Adrenal gland (tissue), 12 donors: Measurements from ENCODE around the gene LPIN1. TPM values are rescaled to one million over a fixed set of nuclear protein-coding genes. Genes with fewer than 3 reads are reported as not detected.

ENCODE experiments used
- DNase-seq, 7 donors: peaks; one replicate each; pipeline ENCODE4 v3.0.0-alpha.2; 2019 to 2020
- H3K27ac ChIP-seq, 5 donors: fragments of 200-600 bp; sonication (generic) in 4 of 5; 1 replicate in 3 of 5; 2 replicates in 2 of 5; pipeline versions ENCODE4 v1.5.1 to v1.8.0; 2016 to 2020; ENCODE audit warnings: mild to moderate bottlenecking in 1 of 5
- H3K27me3 ChIP-seq: fragments of 200-600 bp; 2 replicates; pipeline ENCODE4 v1.8.0; 2021
- H3K36me3 ChIP-seq, 2 donors: fragments of 200-600 bp; replicated peaks in 1 of 2; 1 replicate in 1 of 2; 2 replicates in 1 of 2; pipeline versions ENCODE4 v1.5.1 to v1.8.0; 2018 to 2022
- H3K4me1 ChIP-seq, 2 donors: fragments of 200-600 bp; replicated peaks in 1 of 2; 1 replicate in 1 of 2; 2 replicates in 1 of 2; pipeline versions ENCODE4 v1.5.1 to v1.8.0; 2018 to 2021
- H3K4me3 ChIP-seq, 4 donors: fragments of 200-600 bp; sonication (generic) in 3 of 4; one replicate each; pipeline ENCODE4 v1.5.1; 2016 to 2018
- H3K9me3 ChIP-seq, 3 donors: fragments of 200-600 bp; sonication (generic) in 1 of 3; replicated peaks in 1 of 3; 1 replicate in 2 of 3; 2 replicates in 1 of 3; pipeline versions ENCODE4 v1.5.1 to v1.8.0; 2016 to 2021
- POLR2A ChIP-seq, 2 donors: fragments of 450-650 bp; IDR thresholded peaks; one replicate each; pipeline ENCODE4 v1.6.1; 2017; ENCODE audit warnings: antibody characterized with exemption in 2 of 2, mild to moderate bottlenecking in 2 of 2, moderate library complexity in 1 of 2
- WGBS, 4 donors: extraction: QIAGEN DNeasy Blood & Tissue Kit in 2 of 4; methylation state at CpG; one replicate each; pipeline versions ENCODE4 v1.1.5 to v1.1.7; 2013 to 2017; 5-methylcytosine and 5-hydroxymethylcytosine counted together
- intact Hi-C, 2 donors: fragments of 100-400 bp; cut with DNase I; formaldehyde crosslinking; loops; one replicate each; pipeline versions ENCODE4 v1.14.1 to v1.15.0; 2022 to 2023
- polyA plus RNA-seq, 3 donors: library from polyadenylated mRNA; stranded (reverse); fragments of 200-250 nt in 2 of 3; fragments of 350-450 nt in 1 of 3; fragmentation: Illumina TruSeq in 1 of 3; extraction: RNeasy Lipid Tissue Mini Kit (QIAGEN cat#74804) in 1 of 3; gene quantifications; one replicate each; pipeline ENCODE4 v1.2.3, GENCODE V29; 2013 to 2014
- total RNA-seq, 9 donors: library from RNA; depleted of rRNA in 4 of 9; stranded (reverse); fragments of >200 nt in 4 of 9; fragments of 120-200 nt in 1 of 9; fragmentation: NEBNext Ultra II Directional in 1 of 9; extraction: Animal tissue kit (Norgen Biotek cat#: 25700) in 1 of 9; gene quantifications; one replicate each; pipeline versions ENCODE4 v1.1.0 to v1.2.4, GENCODE V29; 2013 to 2023
- TF ChIP-seq, protein P1 (sequence below), 6 experiments: fragments of 450-650 bp in 4 of 6; fragments of 200-600 bp in 2 of 6; sonication (generic) in 1 of 6; IDR thresholded peaks; 1 replicate in 5 of 6; 2 replicates in 1 of 6; pipeline versions ENCODE4 v1.5.1 to v1.8.0; 2016 to 2021; ENCODE audit warnings: antibody characterized with exemption in 6 of 6, mild to moderate bottlenecking in 2 of 6, moderate library complexity in 1 of 6
- donor health status: healthy with polysubstance abuse.
- donor health status: Bipolar disorder and iron deficiency.
- donor health status: DM: yes; HTN: yes; CAD: no.
- donor health status: DM: no; HTN: no; CAD: no.
- donor health status: DM: no; HTN: no; CAD: no.
- donor health status: DM: yes; HTN: yes; CAD: no.

LPIN1 gene
- total and polyA plus RNA-seq, 12 donors = 17.0 to 58.5 (median 36.8) TPM

DNA sequence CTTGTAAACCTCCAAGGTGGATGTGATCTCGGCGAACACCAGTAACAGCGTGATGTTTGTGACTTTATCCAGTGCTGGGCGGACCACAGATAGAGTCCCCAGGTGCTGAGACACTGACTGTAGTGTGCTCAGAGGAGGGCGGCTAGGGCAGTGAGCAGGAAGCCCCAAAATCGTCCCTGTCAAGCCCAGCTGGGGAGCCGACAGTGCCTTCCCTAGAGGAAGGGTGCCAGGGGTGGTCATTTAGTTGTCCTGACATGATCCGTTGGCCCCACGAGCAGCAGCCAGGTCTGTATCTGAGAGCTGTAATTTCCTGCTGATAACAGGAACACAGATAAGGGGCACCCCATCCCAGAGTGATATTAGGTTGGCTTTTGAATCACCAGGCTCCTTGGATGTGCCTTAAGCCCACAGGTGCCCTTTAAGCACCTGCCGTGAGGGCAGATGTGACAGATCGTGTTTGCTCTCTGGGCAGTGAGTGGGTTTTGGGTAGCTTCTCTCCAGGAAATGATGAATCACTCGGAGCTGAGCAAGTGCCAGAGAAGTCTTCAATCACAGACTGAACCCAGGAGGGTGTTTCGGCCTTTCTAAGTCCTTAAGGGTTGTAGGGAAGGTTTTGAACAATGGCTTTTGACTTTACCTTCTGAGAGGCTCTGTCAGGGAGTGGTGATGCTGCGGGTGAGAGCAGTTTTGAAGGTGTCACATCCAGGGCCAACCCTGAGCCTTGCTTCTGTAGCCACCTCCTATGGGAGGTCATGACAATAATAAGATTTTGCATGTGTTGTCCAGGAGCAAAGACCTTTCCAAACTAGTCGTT, 7.7 kb downstream of the LPIN1 start:
- intact Hi-C loops = no loop called here
- 26 to 32% (median 28%) methylated on average over 9 to 15 of the region's 15 CpGs for WGBS, 4 donors

GRCh38 chr2:11754700-11755015, 8.2 kb downstream of the LPIN1 start:
- DNase-seq = peak in 1 of 7 donors; percentile 39
- intact Hi-C loops = no loop called here
- Histone ChIP-seq H3K27ac (peak overlapping the region in 2 of 5 donors; percentile 64 to 74), H3K4me1 (peaks cover 10 to 22% of the 10 kb centered on the region in 2 donors), H3K36me3 (no peaks in the 10 kb centered on the region), H3K4me3 (no peak overlapping the region), H3K9me3 (no peaks in the 10 kb centered on the region), H3K27me3 (no peaks in the 10 kb centered on the region)
- TF ChIP-seq, protein P1, sequence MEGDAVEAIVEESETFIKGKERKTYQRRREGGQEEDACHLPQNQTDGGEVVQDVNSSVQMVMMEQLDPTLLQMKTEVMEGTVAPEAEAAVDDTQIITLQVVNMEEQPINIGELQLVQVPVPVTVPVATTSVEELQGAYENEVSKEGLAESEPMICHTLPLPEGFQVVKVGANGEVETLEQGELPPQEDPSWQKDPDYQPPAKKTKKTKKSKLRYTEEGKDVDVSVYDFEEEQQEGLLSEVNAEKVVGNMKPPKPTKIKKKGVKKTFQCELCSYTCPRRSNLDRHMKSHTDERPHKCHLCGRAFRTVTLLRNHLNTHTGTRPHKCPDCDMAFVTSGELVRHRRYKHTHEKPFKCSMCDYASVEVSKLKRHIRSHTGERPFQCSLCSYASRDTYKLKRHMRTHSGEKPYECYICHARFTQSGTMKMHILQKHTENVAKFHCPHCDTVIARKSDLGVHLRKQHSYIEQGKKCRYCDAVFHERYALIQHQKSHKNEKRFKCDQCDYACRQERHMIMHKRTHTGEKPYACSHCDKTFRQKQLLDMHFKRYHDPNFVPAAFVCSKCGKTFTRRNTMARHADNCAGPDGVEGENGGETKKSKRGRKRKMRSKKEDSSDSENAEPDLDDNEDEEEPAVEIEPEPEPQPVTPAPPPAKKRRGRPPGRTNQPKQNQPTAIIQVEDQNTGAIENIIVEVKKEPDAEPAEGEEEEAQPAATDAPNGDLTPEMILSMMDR (IDR thresholded peaks at IDR 0.05) = no peak
- TF ChIP-seq POLR2A (IDR thresholded peaks at IDR 0.05) = no peak
- 60 to 85% (median 69%) methylated on average over 2 of the region's 2 CpGs for WGBS, 4 donors

More for the DNA sequence above, 7.7 kb downstream of the LPIN1 start:
- Histone ChIP-seq H3K9me3 (no peaks in the 10 kb centered on the region), H3K4me3 (peak overlapping the region in 1 of 4 donors; percentile 17), H3K27me3 (no peaks in the 10 kb centered on the region), H3K4me1 (peaks cover 10 to 22% of the 10 kb centered on the region in 2 donors), H3K27ac (peak overlapping the region in 2 of 5 donors; percentile 64 to 74), H3K36me3 (no peaks in the 10 kb centered on the region)
- DNase-seq = peak in 6 of 7 donors; percentile 46 to 73 (median 61)
- TF ChIP-seq POLR2A (IDR thresholded peaks at IDR 0.05) = no peak
- TF ChIP-seq, protein P1 (IDR thresholded peaks at IDR 0.05) = no peak

DNA sequence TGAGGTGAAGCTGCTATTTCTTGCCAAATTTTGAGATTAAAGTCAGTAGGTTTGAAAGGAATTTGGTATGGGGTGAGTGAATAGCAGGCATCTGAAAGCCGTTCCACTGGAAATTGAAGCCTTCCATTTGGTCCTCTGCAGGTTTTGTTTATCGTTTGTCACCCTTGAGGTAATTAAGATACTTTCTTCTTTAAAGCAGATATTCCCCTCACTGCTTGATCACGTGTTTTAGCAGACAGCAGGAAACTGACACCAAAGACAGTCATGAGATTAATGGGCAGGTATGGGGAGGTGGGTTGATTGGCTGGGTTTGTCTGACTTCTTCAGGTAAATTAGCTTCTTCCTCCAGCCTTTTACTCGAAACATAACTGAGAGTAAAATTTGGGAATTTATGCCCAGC, 10.7 kb downstream of the LPIN1 start:
- H3K9me3 ChIP-seq = no peaks in the 10 kb centered on the region
- WGBS, 4 donors = 69 to 77% (median 75%) methylated on average over 4 of the region's 4 CpGs
- no peak for DNase-seq
- intact Hi-C loops = no loop called here
- no peak overlapping the region for H3K4me3 ChIP-seq
- no peaks in the 10 kb centered on the region for H3K27me3 ChIP-seq
- H3K4me1 ChIP-seq = peaks cover 10 to 22% of the 10 kb centered on the region in 2 donors
- H3K27ac ChIP-seq = no peak overlapping the region
- H3K36me3 ChIP-seq = no peaks in the 10 kb centered on the region
- TF ChIP-seq POLR2A (IDR thresholded peaks at IDR 0.05) = no peak
- TF ChIP-seq, protein P1 (IDR thresholded peaks at IDR 0.05) = no peak

- no peaks in the 10 kb centered on the region for H3K36me3 ChIP-seq
- H3K27ac ChIP-seq = no peak overlapping the region
- peaks cover 10 to 16% of the 10 kb centered on the region in 2 donors for H3K4me1 ChIP-seq
- intact Hi-C loops = no loop called here
- H3K9me3 ChIP-seq = no peaks in the 10 kb centered on the region
- 93 to 99% (median 95%) methylated on average over 4 of the region's 4 CpGs for WGBS, 4 donors
- DNase-seq = no peak
- TF ChIP-seq, protein P1 (IDR thresholded peaks at IDR 0.05) = no peak
- no peak for TF ChIP-seq POLR2A (IDR thresholded peaks at IDR 0.05)
- no peak overlapping the region for H3K4me3 ChIP-seq
- H3K27me3 ChIP-seq = no peaks in the 10 kb centered on the region
Measured at GRCh38 chr2:11758187-11758586, 11.8 kb downstream of the LPIN1 start.
